Umbilical cord (tissue), 2 donors: ENCODE measurements around the gene IL18BP. TPM values are rescaled to one million over a fixed set of nuclear protein-coding genes. Genes with fewer than 3 reads are reported as not detected.
A peak's percentile ranks its signal among the peaks of the same experiment; 100 is the strongest.

Experiments used
- DNase-seq: peaks from one replicate; pipeline ENCODE4 v3.0.0-alpha.2; 2015; ENCODE audit warnings: low spot score
- total RNA-seq: library from RNA; depleted of rRNA; stranded (reverse); fragments of >200 nt; gene quantifications from one replicate; pipeline ENCODE4 v1.2.3, GENCODE V29; 2014; ENCODE audit warnings: low replicate concordance; ENCODE audit not compliant: insufficient read depth

IL18BP gene
- 6.0 TPM for total RNA-seq

DNA sequence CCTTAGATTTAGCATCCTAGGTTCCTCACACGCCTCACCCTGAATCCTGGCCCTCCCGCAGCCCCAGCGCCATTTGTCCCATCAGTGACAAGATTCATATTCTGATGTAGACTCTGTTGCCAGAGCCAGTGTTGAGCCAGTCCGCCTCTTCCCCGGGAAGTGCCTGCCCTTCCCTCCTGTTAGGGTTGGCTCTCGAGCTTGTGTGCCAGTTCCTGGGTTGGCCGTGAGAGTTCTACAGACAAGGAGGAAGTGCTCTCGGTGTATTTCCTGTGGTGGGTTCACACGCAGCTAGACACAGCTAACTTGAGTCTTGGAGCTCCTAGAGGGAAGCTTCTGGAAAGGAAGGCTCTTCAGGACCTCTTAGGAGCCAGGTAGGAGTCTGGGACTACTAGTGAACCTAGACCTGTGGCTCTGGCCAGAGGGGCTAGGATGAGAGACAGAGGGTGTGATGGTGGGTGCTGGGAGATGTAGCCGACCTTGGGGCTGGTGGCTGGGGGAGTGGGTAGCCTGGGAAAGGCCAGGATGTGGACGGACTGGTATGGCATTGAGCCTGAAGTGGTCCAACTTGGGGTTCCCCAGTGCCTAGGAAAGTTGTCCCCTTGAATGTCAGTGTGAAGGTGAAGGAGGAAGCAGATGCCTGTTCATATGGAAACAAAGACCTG is at the start of gene IL18BP:
Gene IL18BP, plus strand, starts transcription at position 261 of the 662 bp plus-strand sequence. CDS start 1,076 bp downstream, outside the sequence.
- no peak for DNase-seq

DNA sequence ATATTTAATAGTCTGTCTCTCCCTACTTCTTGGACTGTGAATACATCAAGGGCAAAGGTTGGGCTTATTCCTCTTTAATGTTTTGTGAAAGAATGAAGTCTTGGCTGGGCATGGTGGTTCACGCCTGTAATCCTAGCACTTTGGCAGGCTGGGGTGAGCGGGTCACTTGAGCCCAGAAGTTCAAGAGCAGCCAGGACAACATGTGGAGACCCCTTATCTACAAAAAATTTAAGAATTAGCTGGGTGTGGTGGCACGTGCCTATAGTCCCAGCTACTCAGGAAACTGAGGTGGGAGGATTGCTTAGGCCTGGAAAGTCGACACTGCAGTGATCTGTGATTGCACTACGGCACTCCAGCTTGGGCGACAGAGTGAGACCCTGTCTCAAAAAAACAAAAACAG is 49.7 kb upstream of the IL18BP start:
- no peak for DNase-seq

DNA sequence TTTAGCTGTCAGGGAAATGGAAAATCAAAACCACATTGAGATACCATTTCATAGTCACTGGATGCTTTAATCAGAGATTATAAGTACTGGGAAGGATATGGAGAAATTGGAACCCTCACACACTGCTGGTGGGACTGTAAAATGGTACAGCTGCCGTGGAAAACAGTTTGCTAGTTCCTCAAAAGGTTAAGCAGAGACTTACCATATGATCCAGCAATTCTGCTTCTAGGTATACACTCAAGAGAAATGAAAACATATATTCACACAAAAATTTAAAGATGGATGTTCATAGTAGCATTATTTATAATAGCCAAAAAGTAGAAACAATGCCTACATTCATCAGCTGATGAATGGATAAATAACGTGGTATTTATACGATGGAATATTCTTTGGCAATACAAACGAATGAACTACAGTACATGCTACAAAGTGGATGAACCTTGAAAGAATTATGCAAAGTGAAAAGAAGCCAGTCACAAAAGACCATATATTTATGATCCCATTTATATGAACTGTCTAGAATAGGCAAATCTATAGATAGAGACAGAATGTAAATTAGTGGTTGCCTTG is 46.9 kb upstream of the IL18BP start:
- DNase-seq, result no peak

DNA sequence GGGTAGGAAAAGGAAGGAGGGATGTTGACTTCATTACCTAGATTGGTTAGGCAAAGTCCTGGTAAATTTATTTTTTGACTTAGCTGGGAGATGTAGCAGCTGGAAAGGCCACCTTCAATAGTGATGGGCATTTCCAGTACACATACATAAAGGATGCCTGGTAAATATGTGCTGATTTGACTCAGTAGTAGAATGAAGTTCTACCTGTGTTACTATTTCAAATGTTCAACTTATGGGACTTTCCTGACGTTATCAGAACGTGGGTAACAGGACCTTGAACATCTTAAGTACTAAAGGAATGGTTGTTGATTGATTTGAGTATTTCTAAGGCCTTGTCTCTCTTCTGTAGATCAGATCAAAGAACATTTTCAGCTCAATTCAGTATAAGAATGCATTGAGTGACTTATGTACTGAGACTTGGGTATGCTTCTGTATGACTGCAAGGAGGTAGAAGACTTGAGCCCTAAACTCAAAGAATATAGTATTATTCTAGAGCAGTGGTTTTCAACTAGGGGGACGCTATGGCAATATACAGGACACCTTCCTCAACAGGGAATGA is 42.7 kb upstream of the IL18BP start:
- DNase-seq, result no peak

DNA sequence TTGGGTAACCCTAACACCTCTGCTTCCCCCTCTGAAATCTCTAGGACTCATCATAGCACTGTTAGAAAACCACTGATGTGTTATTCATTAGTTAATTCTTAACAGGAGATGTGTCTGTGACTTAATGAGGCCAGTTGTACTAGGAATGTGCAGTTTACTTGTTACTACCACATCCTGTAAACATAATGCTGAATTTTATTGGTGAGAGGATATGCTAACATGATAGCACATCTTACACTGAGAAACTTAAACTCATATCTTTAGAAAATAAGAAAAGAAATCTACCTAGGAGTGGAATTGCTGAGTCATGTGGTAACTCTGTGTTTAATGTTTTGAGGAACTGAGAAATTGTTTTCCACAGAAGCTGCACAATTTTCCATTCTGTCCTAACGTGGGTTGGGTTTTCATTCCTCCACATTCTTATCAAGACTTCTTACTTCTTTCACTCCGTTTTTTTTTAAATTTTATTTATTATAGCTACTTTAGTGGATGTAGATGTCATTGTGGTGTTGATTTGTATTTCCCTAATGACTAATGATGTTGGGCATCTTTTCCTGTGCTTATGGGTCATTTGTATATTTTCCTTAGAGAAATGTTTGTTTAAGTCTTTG is 36.2 kb upstream of the IL18BP start:
- no peak for DNase-seq

DNA sequence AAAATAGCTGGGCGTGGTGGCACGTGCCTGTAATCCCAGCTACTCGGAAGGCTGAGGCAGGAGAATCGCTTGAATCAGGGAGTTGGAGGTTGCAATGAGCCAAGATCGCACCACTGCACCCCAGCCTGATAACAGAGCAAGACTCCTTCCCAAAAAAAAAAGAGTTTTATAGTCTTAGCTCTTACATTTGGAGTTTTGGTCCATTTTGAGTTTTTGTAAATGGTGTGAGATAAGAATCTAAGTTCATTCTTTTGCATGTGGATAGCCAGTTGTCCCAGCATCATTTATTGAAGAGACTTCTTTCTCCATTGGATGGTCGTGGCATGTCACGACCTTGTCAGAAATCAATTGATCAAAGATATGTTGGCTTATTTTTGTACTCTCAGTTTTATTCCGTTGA is 35.2 kb upstream of the IL18BP start:
- no peak for DNase-seq

DNA sequence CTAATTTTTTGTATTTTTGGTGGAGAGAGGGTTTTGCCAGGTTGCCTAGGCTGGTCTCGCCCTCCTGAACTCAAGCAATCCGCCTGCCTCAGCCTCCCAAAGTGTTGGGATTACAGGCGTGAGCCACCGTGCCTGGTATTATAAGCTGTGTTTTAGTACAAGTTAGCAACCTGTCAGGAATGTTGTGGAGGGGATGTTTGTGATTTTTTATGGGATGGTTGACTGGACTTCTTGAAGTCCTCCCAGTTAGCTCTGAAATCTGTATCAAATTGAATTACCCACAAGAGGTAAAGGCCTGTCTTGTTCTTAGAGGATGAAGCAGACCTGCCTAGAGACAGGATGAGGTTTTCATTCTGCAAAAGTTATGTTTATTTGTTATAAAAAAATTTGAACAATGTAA is 34.1 kb upstream of the IL18BP start:
- DNase-seq, result no peak

DNA sequence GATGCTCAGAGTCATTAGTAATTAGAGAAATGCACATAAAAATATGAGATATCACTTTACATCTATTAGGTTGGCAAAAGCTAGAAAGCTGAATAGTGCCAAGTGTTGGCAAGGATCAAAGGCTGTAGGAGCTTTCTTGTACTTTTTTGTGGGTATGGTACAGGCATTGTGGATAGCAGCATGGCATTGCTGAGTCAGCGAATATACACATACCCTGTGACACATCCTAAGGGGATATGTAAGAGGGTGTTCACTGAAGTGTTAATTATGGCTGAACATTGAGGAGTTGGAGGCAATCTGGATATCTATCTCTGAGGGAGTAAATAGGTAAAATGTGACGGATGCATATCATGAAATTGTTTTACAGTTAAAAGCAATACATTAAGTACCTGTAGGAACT is 27.0 kb upstream of the IL18BP start:
- DNase-seq, result no peak

DNA sequence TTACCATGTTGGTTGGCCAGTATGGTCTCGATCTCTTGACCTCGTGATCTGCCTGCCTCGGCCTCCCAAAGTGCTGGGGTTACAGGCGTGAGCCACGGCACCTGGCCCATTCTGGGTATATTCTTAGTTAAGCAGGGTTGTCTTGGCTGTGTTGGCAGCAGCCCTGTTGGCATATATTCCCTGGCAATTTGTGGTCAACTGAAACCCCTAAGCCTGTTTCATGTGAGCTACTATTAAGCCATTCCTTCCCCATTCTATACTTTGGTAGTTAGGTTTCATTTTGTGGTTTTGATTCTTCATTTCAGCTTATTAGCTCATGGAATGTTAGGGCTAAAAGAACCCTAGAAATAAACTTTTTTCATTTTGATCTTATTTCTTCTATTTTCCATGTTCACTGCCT is 22.2 kb upstream of the IL18BP start:
- DNase-seq, result no peak

DNA sequence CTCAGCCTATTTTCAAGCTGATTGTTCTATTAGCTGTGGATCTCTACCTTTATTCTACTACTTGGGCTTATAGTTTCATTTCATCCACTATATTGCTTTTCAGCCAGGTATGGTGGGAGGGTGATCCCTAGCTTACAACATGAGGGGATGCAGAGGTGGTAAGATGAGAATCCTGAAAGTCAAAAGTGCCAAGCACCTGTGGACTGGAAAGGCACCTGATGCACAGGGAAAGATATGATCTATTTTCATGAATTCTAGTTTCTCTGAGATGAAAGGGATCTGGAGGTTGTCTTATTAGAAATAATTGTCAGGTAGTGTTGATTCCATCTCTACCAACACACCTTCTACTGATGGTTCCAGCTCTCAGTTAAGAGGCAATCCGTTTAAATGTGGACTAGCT is 21.6 kb upstream of the IL18BP start:
- DNase-seq, result no peak

DNA sequence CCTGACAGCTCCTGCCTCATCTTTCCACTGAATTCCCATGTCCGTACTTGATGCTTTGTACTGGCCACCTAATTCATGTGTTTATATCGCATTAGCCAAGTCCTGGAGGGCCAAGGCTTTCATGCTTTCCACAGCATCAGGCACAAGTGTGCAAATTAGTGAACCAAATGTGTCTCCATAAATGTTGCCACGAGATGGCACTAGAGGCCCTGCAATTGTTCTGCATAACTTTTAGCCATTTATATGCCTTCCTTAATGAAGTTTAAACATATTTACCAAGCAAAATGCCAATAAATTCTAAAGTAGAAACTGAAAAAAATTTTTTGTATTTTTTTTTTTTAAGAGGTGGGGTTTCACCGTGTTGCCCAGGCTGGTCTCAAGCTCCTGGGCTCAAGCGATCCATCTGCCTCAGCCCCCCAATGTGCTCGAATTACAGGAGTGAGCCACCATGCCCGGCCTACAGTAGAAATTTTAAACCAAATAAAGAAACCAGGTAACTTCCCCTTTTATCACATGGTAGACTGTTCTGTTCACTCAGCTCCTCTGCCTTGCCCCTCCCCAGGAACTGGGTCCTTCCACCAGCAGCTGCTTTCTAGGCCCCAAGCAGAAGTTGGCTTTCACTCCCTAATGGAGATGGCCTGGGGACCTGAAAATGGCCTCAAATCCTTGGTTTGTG is 20.8 kb upstream of the IL18BP start:
- peak; percentile 43 for DNase-seq

DNA sequence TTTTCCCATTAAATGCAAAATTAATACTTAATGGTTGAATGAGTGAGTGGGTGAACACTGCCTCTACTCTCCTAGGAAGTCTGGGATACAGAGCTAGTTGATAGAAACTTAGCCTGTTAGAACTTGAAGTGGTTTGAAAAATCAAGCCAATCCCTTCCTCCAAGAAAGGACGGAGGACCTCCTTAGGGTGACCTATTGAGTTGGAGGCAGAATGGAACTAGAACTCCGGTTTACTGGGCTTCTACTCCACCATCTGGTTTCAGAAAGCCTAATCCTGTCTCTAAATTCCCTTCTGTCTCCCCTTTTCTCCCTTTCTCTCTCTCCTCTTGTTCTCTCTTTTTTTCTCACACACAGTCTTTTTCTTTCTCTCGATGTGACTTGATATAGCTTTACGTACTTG is 19.6 kb upstream of the IL18BP start:
- no peak for DNase-seq

DNA sequence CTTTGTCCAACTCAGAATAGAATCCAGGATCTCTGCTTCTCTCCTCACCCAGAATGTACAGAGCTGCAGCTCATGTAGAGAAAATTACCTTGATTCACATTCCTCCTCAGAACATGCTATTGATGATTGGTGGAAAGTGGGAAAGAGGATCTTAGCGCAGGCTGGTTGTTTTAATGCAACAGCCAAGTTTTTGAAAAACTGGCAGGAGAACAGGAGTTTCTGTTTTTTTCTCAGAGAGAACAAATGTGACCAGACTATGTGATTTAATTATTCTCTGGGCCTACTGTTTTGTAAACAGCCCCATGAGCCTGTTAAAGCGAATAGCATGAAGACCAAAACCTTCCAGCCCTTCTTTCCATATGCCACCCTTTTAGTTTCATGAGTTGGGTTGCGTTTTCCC is 19.1 kb upstream of the IL18BP start:
- no peak for DNase-seq

DNA sequence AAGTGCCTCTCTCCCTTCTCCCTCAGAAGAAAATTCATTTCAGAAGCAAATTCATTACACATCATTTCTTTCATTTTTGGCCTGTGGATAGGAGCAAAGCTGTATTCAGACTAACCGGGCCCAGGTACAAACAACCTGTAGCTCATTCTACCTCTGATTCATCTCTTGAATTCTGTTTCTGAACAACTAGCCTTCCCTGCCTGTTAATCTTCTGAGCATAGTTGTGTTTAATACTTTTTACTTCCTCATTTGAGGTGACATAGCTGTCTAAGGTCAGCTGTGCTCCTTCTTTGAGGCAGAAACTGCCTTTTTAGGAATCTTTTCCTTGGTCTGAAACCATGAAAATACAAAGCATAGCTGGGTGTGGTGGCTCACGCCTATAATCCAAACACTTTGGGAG is 12.6 kb upstream of the IL18BP start:
- no peak for DNase-seq

DNA sequence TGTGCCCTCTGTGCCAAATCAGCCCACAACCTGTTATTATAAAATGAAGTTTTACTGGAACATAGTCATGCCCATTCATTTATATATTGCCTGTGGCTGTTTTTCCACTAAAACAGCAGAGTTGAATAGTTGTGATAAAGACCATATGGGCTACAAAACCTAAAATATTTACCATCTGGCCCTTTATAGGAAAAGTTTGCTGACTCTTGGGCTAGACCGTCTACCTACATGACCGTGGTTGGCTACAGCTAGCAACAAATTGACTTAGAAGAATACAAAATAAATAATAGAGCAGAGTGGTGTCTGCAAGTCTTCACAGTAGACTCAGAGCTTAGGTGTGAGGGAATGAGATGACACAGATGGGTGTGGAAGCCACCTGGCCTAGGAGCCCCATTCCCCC is 11.2 kb upstream of the IL18BP start:
- no peak for DNase-seq

DNA sequence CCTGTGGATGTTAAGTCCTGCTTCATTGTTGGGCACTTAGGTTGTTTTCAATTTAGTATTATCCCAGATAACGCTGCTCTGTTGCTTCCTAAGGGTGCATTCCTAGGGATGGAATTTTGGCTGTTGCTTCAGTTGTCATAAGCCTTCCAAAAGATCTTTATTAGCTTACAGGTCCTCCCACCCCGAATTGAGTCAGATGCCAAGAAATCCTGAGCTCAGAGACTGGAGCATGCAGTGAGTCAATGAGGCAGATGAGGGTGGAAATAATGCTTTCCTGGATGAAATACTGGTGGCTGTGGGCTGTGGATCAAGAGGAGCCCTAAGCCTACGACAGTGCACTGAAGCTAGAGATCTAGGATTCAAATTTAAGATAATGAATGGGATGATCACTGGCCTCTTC is 10.7 kb upstream of the IL18BP start:
- DNase-seq, result peak; percentile 87

DNA sequence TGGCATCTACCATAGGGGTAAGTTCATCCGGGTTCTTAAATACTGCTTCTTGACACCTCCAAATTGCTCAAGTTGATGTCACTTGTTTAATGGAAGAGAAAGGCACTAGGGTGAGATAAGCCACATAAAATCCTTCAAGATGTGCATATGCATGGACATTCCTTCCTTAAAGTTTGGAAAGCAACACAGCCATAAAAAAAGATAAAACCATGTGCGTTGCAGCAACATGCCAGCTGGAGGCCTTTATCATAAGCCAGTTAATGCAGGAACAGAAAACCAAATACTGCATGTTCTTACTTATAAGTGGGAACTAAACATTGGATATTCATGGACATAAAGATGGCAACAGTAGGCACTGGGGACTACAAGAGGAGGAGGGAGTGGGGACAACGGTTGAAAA is 8.0 kb upstream of the IL18BP start:
- DNase-seq, result peak; percentile 46

DNA sequence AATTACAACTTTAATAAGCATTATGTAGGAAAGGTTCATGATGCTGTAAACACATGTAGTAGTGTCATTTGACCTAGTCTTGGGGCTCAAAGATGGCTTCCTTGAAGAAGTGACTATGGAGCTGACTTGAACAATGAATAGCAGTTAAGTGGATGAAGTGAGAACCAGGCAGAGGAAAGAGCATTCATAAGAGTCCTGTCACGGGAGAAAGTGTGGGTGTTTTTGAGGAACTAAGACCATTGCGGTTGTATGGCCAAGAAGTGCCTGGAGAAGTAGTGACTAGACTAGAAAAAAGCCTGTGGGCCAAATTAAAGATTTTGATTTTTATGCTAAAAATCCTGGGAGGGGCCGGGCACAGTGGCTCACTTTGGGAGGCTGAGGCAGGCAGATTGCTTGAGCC is 7.2 kb upstream of the IL18BP start:
- DNase-seq, result peak; percentile 49

DNA sequence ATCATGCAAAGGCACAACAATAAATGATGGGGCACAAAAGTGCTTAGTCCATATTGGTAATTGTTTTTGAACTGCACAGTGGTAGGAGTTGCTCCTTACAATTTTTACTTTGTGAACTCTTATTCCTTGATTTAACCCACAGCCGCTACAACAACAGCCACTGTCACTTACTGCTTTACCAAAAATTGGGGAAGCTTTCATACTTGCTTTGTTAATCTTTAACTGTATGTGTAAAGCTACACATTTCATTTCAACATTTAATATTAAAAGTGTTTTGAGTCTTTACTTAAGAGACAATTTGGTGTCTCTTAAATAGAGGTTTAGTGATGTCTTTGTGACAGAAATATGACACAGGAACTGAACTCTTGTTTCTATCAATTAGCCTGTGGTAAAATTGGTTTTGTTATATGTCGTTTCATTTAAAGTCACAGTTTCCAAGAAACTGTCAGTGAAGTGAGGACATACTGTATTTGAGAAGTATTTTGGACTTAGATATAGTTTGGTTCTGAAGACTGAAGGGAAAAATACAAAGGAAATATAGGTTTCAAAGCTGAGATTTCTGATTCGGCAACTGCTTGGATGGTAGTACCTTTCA is 6.5 kb upstream of the IL18BP start:
- DNase-seq, result no peak

DNA sequence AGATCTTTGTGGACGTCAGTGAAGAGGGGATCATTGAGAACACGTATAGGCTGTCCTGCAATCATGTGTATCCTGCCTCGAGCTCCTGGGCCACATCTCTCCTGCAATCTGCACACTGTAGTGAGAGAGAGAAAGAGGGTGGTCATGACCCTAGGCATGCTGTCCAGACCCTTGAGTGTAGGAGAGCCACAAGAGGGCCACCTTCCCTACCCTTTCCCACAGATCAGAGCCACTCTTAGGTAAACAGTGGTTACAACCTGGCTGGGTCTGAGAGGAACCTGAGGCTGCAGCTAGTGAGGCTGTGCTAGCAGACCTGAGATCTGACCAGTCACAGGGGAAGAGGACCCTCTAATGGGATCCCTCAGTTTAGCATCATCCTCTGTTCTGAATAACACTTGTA is 3.9 kb upstream of the IL18BP start:
- DNase-seq, result no peak

DNA sequence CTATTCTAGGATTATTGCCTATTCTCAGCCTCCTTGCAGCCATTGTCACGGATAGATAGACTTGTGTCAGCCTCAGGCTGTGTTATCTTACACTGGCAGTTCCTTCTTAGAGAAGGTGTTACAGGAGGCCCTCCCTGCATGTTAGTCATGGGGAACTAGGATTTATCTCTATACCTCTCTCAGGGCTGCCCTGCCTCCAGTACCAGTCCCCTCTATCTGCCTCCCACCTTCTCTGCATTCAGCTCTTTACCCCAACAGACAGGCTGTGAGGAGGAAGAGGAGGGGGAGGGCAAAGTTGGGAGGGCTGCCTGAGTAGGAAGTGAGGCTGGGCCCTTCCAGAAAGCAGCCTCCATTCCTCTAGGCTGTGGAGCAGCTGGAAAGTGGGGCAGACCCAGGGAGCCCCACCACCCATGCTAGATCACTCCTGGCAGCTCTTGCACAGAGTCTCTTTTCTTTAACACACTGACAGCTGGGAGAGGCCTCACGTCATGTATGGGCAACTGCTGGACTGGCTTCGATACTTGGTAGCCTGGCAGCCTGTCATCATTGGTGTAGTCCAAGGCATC is 2.9 kb upstream of the IL18BP start:
- DNase-seq, result no peak

DNA sequence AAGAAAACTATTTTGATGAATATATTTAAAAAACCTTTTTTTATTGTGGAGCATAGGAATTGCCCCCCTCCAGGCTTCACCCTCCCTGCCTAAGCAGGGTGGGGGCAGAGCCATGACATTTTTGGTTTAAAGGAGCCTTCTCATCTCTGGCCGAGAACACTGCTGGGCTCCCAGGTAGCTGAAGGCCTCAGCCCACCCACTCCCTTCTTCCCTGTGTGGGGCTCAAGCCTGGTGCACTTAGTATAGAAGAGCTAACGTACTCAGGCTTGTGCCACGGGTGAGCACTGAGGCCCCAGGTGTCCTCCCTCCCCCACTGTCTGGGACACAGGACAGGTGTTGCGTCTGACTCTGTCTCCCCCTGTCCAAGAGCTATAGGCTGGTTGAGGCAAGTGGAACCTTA is 2.2 kb upstream of the IL18BP start:
- DNase-seq, result no peak
